GM19397 (cell line): ENCODE data around the gene ARFRP1.
"Not testable (repeated sequence)": the region's sequence is repeated elsewhere in the genome, so short reads cannot be mapped to it uniquely, and the experiment has no call there.

Source experiments
- ATAC-seq: cut with Tn5 transposase; IDR thresholded peaks from one replicate; pipeline ENCODE4 v1.9.1; 2021; ENCODE audit warnings: mild to moderate bottlenecking, moderate library complexity; ENCODE audit not compliant: unreplicated experiment

ARFRP1 gene

GRCh38 chr20:63733579-63734081 is 25.9 kb upstream of the ARFRP1 start:
- no peak for ATAC-seq

DNA sequence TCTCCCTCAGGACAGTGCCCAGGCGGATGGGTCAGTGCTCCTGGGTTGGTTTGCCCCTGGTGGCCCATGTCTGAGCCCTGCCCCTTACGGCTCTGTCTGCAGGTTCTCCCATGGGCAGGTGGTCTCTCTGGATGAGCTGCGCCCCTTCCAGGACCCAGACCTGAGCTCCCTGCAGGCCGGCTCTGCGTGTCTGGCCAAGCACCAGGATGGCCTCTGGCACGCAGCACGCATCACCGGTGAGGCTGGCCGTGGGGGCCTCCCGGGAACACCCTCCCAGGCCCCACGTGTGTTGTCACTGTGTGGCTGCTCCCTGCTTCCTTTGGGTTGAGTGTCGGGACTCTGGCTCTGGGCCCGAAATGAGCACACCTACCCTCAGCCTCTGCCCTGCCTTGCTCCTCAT is 25.3 kb upstream of the ARFRP1 start:
- ATAC-seq = no peak

- ATAC-seq = no peak
Measured at GRCh38 chr20:63732118-63733095, 24.6 kb upstream of the ARFRP1 start.

DNA sequence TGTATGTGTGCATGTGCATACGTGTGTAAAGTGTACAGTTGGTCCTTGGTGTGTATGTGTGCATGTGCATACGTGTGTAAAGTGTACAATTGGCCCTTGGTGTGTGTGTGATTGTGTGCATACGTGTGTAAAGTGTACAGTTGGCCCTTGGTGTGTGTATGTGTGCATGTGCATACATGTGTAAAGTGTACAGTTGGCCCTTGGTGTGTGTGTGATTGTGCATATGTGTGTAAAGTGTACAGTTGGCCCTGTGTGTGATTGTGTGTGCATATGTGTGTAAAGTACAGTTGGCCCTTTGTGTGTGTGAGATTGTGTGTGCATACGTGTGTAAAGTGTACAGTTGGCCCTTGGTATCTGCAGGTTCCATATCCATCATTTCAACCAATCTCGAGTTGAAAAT is 23.6 kb upstream of the ARFRP1 start:
- ATAC-seq = no peak

DNA sequence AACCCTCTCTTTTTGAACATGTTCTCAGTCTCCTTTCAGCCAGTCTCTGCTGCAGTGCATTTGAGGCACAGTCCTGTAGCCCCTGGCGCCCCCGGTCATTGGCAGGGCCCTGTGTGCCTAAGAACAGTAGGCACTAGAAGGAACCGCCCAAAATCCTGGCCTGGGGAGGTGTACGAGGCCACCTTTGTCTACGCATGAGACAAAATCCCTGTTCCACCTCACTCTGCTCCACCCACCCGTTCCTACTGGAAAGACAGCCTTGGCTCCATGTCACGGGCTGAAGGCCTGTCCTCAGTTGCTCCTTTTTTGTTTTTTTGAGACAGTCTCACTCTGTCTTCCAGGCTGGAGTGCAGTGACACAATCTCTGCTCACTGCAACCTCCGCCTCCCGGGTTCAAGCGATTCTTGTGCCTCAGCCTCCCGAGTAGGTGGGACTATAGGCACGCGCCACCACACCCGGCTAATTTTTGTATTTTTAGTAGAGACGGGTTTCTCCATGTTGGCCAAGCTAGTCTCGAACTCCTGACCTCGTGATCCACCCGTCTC is 22.5 kb upstream of the ARFRP1 start:
- not testable (repeated sequence) for ATAC-seq

GRCh38 chr20:63722967-63723622 is 15.3 kb upstream of the ARFRP1 start:
- ATAC-seq = not testable (repeated sequence)

DNA sequence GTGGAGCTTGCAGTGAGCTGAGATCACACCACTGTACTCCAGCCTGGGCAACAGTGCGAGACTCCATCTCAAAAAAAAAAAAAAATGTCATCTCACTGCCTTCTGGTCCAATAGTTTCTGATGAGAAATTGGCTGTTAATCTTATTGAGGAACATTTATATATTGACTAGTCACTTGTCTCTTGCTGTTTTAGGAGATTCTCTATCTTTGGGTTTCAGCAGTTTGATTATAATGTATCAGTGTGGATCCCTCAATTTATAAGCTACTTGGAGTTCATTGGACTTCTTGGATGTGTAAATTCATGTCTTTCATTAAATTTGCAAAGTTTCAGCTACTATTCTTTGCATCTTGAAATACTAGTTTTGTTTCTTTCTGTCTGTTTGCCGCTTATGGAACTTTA is 11.2 kb upstream of the ARFRP1 start:
- no peak for ATAC-seq

- ATAC-seq = no peak
Measured at GRCh38 chr20:63714858-63715257, 7.1 kb upstream of the ARFRP1 start.

DNA sequence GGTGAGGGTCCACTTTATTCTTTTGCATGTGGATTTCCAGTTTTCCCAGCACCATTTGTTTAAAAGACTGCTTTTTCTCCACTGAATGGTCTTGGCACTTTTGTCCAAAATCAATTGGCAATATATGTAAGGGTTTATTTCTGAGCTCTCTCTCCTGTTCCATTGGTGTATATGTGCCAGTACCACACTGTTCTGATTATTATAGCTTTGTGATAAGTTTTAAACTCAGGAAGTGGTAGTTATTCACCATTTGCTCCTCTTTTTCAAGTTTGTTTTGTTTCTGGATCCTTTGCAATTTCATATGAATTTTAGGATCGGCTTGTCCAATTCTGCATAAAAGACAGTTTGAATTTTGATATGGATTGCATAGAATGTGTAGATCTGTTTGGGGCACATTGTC is 4.4 kb upstream of the ARFRP1 start:
- ATAC-seq = no peak

DNA sequence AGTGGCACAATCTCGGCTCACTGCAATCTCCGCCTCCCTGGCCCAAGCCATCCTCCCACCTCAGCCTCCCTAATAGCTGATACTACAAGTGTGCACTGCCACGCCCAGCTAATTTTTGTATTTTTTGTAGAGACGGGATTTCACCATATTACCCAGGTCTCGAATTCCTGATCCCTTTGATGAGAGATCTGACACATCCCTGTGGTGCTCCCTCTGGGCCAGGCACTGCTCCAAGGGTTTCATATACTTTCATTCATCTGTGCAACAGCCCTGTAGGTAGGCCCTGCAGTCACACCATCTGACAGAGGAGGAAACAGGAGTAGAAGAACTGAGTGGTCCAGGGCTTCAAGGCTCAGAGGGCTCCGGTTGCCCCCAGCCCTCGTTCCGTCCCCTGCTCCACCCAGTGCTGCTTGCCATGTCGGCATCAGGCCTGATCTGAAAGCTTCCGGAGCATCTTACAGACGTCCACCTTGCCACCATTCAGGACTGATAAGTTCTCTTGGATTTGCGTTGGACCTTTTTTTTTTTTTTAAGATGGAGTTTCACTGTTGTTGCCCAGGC is 3.4 kb upstream of the ARFRP1 start:
- no peak for ATAC-seq

GRCh38 chr20:63709149-63709527 is 1.4 kb upstream of the ARFRP1 start:
- ATAC-seq = no peak

DNA sequence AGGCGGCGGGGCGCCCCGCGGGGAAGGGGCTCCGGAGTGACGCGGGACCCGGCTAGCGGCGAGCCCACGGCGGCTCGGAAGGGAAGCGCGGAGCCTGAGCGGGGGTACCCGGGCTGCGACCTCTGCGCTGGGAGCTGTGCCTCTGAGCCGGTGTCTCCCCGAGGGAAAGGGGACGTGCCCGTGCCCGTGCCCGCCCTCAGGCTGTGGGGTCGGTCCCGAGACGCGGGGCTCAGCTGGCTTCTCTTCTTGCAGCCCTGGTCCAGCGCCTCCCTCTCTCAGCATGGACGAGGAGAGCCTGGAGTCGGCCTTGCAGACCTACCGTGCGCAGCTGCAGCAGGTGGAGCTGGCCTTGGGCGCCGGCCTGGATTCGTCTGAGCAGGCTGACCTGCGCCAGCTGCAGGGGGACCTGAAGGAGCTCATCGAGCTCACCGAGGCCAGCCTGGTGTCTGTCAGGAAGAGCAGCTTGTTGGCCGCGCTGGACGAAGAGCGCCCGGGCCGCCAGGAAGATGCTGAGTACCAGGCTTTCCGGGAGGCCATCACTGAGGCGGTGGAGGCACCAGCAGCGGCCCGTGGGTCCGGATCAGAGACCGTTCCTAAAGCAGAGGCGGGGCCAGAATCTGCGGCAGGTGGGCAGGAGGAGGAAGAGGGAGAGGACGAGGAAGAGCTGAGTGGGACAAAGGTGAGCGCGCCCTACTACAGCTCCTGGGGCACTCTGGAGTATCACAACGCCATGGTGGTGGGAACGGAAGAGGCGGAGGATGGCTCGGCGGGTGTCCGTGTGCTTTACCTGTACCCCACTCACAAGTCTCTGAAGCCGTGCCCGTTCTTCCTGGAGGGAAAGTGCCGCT is 749 bp upstream of the ARFRP1 start:
- no peak for ATAC-seq

GRCh38 chr20:63706852-63707557 is 771 bp downstream of the ARFRP1 start:
- peak; percentile 27 for ATAC-seq

- ATAC-seq = no peak
Measured at GRCh38 chr20:63706027-63706695, 1.6 kb downstream of the ARFRP1 start.

GRCh38 chr20:63705232-63706026 is 2.3 kb downstream of the ARFRP1 start:
- ATAC-seq = no peak

- ATAC-seq = no peak
Measured at GRCh38 chr20:63704749-63705117, 3.0 kb downstream of the ARFRP1 start.

DNA sequence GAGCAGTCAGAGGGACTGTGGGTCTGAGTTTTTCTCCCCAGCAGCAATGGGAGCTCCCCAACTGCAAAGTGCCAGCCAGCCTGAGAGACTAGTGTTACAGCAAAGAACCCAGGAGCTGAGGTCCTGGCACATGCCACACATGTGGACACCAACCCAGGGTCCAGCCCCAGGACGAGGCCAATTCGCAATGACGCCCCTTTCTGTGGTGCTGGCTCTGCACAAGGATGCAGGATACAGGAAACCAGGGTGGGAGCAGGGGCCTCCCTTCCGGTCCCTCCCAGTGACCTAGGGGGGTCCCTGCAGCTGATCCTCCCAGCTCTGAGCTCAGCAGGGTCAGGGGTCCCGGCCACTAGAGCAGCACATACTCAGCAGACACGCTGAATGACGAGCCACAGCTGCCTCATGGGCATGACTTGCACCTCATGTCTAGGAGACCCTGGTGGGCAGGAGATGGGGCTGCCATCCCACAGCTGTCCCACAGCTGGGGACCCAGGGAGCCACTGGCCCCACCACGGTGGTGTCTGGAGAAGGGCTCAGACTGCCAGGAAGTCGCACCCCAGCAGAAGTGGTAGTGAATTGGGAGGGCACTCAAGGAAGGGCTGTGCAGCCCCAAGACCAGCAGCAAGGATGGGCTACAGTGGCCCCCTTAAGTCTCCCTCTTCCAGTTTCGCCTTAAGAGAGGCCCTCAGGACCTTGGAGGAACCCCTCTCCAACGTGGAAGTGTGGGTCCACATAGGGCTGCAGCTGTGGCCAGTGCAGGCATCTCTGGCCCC is 3.6 kb downstream of the ARFRP1 start:
- no peak for ATAC-seq

- no peak for ATAC-seq
Measured at GRCh38 chr20:63703471-63703975, 4.3 kb downstream of the ARFRP1 start.
